ENCODE data around the gene SPATA33.

GRCh38 chr16:89619840-89620239 lies 37.8 kb upstream of the SPATA33 start:
- TF ChIP-seq POLR2A (IDR thresholded peaks at IDR 0.05; ENCODE audit: extremely low read depth, insufficient read length) (no peak), CTCF (IDR thresholded peaks at IDR 0.05; ENCODE audit: low read depth, low read length) (no peak), MYC (IDR thresholded peaks at IDR 0.05; ENCODE audit: low read depth, low read length) (no peak)

Data from NB4 (cell line).